Esophagus squamous epithelium (tissue), 5 donors: Measurements from ENCODE around the gene NIFK. TPM values are rescaled to one million over a fixed set of nuclear protein-coding genes. Genes with fewer than 3 reads are reported as not detected.

Experiments
- DNase-seq: peaks from one replicate; lab custom pipeline; 2025; lab: John Stamatoyannopoulos, UW
- H3K27ac ChIP-seq, 4 donors: fragments of 200-600 bp; sonication (generic); one replicate each; pipeline ENCODE4 v1.5.1; 2016 to 2019; ENCODE audit warnings: mild to moderate bottlenecking in 1 of 4
- H3K27me3 ChIP-seq, 4 donors: fragments of 200-600 bp; sonication (generic); 1 replicate in 3 of 4; 2 replicates in 1 of 4; pipeline versions ENCODE4 v1.5.1 to v1.6.0; 2017 to 2021; ENCODE audit warnings: antibody characterized with exemption in 1 of 4
- H3K36me3 ChIP-seq, 3 donors: fragments of 200-600 bp; sonication (generic); one replicate each; pipeline ENCODE4 v1.5.1; 2016 to 2019
- H3K4me1 ChIP-seq, 3 donors: fragments of 200-600 bp; sonication (generic); one replicate each; pipeline ENCODE4 v1.5.1; 2017 to 2019
- H3K4me3 ChIP-seq, 4 donors: fragments of 200-600 bp; sonication (generic); 1 replicate in 3 of 4; 2 replicates in 1 of 4; pipeline ENCODE4 v1.5.1; 2016 to 2019; ENCODE audit warnings: mild to moderate bottlenecking in 2 of 4, moderate library complexity in 1 of 4
- H3K9me3 ChIP-seq, 3 donors: fragments of 200-600 bp; sonication (generic); one replicate each; pipeline ENCODE4 v1.5.1; 2016 to 2019
- POLR2A ChIP-seq, 4 donors: fragments of 450-650 bp; IDR thresholded peaks; one replicate each; pipeline ENCODE4 v1.6.1; 2017; ENCODE audit warnings: antibody characterized with exemption in 4 of 4, mild to moderate bottlenecking in 4 of 4, moderate library complexity in 3 of 4
- WGBS, 2 donors: methylation state at CpG; one replicate each; pipeline ENCODE4 v1.1.5; 2018; 5-methylcytosine and 5-hydroxymethylcytosine counted together
- intact Hi-C: fragments of 100-400 bp; cut with DNase I; formaldehyde crosslinking; loops from one replicate; pipeline ENCODE4 v1.15.0; 2022
- total RNA-seq, 4 donors: library from RNA; depleted of rRNA; stranded (reverse); fragments of >200 nt; gene quantifications; one replicate each; pipeline ENCODE4 v1.1.0, GENCODE V29; 2016
- TF ChIP-seq, protein P1 (sequence below), 6 experiments: fragments of 450-650 bp in 4 of 6; fragments of 200-600 bp in 2 of 6; sonication (generic) in 2 of 6; IDR thresholded peaks; one replicate each; pipeline ENCODE4 v1.5.1; 2016 to 2019; ENCODE audit warnings: antibody characterized with exemption in 6 of 6, mild to moderate bottlenecking in 4 of 6, moderate library complexity in 4 of 6
- donor health status: DM: yes; HTN: yes; CAD: no.

Gene NIFK
- total RNA-seq, 4 donors from 2014 or later = 40.3 to 79.2 (median 57.1) TPM

DNA sequence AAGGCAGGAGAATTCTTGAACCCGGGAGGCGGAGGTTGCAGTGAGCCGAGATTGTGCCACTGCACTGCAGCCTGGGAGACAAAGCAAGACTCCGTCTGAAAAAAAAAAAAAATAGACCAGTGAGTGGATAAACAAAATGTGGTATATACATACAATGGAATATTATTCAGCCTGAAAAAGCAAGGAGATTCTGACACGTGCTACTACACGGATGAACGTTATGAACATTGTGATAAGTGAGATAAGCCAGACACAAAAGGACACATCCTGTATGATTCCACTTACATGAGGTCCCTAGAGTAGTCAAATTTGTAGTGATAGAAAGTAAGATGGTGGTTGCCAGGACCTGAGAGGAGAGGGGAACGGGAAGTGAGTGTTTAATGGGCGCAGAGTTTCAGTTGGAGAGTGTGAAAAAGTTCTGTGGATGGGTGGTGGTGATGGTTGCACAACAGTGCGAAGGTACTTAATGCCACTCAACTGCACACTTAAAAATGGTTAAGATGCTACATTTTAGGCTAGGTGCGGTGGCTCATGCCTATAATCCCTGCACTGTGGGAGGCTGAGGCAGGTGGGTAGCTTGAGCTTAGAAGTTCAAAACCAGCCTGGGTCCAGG lies 38.3 kb downstream of the NIFK start:
- no peaks in the 10 kb centered on the region for H3K27me3 ChIP-seq
- no peaks in the 10 kb centered on the region for H3K9me3 ChIP-seq
- H3K4me1 ChIP-seq = peaks cover 5 to 52% (median 23%) of the 10 kb centered on the region in 3 donors
- H3K36me3 ChIP-seq = no peaks in the 10 kb centered on the region
- no peak for TF ChIP-seq POLR2A (IDR thresholded peaks at IDR 0.05)
- TF ChIP-seq, protein P1, sequence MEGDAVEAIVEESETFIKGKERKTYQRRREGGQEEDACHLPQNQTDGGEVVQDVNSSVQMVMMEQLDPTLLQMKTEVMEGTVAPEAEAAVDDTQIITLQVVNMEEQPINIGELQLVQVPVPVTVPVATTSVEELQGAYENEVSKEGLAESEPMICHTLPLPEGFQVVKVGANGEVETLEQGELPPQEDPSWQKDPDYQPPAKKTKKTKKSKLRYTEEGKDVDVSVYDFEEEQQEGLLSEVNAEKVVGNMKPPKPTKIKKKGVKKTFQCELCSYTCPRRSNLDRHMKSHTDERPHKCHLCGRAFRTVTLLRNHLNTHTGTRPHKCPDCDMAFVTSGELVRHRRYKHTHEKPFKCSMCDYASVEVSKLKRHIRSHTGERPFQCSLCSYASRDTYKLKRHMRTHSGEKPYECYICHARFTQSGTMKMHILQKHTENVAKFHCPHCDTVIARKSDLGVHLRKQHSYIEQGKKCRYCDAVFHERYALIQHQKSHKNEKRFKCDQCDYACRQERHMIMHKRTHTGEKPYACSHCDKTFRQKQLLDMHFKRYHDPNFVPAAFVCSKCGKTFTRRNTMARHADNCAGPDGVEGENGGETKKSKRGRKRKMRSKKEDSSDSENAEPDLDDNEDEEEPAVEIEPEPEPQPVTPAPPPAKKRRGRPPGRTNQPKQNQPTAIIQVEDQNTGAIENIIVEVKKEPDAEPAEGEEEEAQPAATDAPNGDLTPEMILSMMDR (IDR thresholded peaks at IDR 0.05) = no peak
- no peak overlapping the region for H3K4me3 ChIP-seq
- no peak for DNase-seq
- H3K27ac ChIP-seq = no peak overlapping the region
- intact Hi-C loops = no loop called here
- WGBS, 2 donors = 80 to 83% methylated on average over 7 to 11 of the region's 11 CpGs

DNA sequence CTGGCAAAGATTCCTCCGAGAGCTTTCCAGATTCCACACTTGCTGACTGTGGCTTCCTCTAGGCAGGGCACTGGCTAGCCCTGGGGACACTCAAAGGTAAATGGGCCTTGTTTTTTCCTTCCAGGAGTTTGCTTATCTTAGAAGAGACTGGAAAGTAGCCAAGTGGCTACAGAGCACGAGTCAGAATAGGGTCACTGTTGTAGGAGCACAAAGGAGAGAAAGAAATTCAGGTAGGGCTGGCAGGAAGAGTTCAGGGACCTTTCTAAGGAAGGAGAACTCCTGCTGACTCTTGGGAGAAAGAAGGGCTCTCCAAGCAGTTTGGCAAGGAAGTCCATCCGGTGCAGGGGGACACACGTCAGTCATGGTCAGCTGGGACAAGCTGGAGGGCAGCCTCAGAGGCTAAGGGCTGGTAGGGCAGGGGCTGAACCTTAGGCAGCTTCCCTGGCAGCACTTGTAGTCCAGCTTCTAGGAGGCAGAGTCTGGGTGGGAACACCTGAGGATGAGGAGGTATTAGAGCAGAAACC lies 39.5 kb downstream of the NIFK start:
- DNase-seq = no peak
- intact Hi-C loops = no loop called here
- Histone ChIP-seq H3K9me3 (no peaks in the 10 kb centered on the region), H3K4me1 (peaks cover 5 to 52% (median 23%) of the 10 kb centered on the region in 3 donors), H3K4me3 (no peak overlapping the region), H3K27ac (peak overlapping the region in 1 of 4 donors; percentile 12), H3K36me3 (no peaks in the 10 kb centered on the region), H3K27me3 (no peaks in the 10 kb centered on the region)
- WGBS, 2 donors = 29 to 57% methylated on average over 4 of the region's 4 CpGs
- TF ChIP-seq POLR2A (IDR thresholded peaks at IDR 0.05) = no peak
- TF ChIP-seq, protein P1 (IDR thresholded peaks at IDR 0.05) = no peak

DNA sequence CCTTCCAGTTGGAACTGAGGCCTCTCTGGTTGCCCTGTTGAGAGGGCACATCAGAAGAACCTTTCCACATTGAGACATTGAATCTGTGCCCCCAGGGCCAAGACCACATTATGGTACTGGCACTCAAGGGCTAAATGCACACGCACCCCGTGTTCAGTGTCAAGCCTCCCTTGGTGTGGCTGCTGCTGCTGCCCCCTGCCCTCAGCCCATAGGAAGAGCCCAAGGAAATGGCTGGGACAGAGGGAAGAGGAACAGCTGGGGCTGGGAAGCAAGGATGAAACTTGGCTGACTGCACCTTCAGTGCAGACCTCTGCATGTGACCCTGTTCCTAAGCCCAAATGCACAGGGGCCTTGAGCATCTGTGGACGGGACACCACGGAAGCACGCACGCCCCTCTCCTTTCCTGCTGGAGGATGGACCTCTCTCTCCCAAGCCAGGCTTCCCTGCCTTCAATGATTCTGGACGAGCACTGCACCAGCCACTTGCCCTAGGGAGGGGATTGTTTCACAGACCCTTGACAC lies 40.2 kb downstream of the NIFK start:
- WGBS, 2 donors = 81 to 96% methylated on average over 4 of the region's 7 CpGs
- no peaks in the 10 kb centered on the region for H3K9me3 ChIP-seq
- no peak for DNase-seq
- H3K36me3 ChIP-seq = no peaks in the 10 kb centered on the region
- intact Hi-C loops = no loop called here
- H3K27me3 ChIP-seq = no peaks in the 10 kb centered on the region
- H3K27ac ChIP-seq = no peak overlapping the region
- TF ChIP-seq, protein P1 (IDR thresholded peaks at IDR 0.05) = no peak
- no peak for TF ChIP-seq POLR2A (IDR thresholded peaks at IDR 0.05)
- peaks cover 5 to 52% (median 23%) of the 10 kb centered on the region in 3 donors for H3K4me1 ChIP-seq
- H3K4me3 ChIP-seq = no peak overlapping the region

DNA sequence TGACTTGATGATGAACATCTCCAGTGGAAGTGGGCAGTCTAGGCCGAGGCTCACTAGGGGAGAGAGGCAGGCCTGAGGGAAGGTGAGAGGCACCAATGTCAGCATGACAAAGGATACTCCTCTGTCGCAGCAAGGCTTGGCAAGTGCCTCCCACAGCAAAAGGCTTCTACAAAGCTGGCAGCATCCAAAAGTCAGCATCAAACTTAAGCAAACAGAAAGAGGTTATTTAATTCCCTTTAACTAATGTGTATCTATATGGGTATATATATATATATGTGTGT lies 41.6 kb downstream of the NIFK start:
- H3K36me3 ChIP-seq = no peaks in the 10 kb centered on the region

More for the DNA sequence above, 41.6 kb downstream of the NIFK start:
- DNase-seq = no peak
- H3K27me3 ChIP-seq = no peaks in the 10 kb centered on the region
- H3K9me3 ChIP-seq = no peaks in the 10 kb centered on the region
- peaks cover 5 to 43% (median 22%) of the 10 kb centered on the region in 3 donors for H3K4me1 ChIP-seq
- WGBS, 2 donors = 29 to 34% methylated on average over 1 to 2 of the region's 2 CpGs
- intact Hi-C loops = no loop called here
- TF ChIP-seq, protein P1 (IDR thresholded peaks at IDR 0.05) = no peak
- no peak for TF ChIP-seq POLR2A (IDR thresholded peaks at IDR 0.05)
- H3K27ac ChIP-seq = peak overlapping the region in 3 of 4 donors; percentile 55 to 59 (median 56)
- no peak overlapping the region for H3K4me3 ChIP-seq
